Measurements from ENCODE around the gene FANCC. TPM values are rescaled to one million over a fixed set of nuclear protein-coding genes. Genes with fewer than 3 reads are reported as not detected.

FANCC gene
- total RNA-seq, 1 experiment from 2014 or later: 19.4 TPM

DNA sequence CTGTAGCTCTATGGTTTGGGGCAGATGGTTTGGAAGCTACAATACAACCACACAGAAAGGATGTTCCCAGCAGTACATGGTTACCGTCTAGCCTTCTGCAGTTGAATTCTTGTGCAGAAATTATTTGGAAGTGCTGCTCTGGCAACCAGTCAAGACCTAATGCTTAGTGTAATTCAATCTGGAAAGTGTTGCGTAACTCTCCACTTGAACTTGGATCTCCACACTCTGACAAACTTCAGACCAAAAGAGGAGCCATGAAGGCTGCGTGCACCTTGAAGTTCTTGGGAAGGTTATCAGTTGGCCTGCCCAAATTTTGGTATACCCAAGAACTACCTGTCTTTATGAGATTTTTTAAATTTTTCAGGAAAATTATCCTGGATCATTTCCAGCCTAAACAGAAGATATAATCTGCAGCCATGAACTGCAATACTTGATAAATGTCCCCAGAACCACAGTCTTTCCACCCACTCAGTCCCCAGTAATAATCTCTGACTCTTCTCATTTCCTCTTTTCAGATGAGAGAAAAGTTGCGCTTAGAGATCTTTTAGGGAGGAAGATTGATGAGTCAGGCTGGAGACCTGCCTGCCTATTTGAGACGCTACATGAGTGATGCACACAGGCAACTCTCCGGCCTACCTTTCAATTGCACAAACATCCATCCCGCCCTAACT, 159.9 kb downstream of the FANCC start:
- Histone ChIP-seq H3K27me3 (ENCODE audit: insufficient read depth, low read length) (no peaks in the 10 kb centered on the region), H3K4me1 (ENCODE audit: control insufficient read depth in 1 of 2, insufficient read depth in 2 of 2, low read length in 2 of 2) (peaks cover 0 to 6% of the 10 kb centered on the region in 2 experiments; a peak in 1 of 4 replicates), H3K27ac (ENCODE audit: low read depth, low read length) (no peak overlapping the region), H3K4me2 (ENCODE audit: low read length) (no peak overlapping the region), H3K9me2 (ENCODE audit: insufficient read depth) (no peaks in the 10 kb centered on the region), H2AFZ (ENCODE audit: low read depth, low read length, poor library complexity, severe bottlenecking) (no peak overlapping the region), H3K9me3 (ENCODE audit: control insufficient read depth in 1 of 2, insufficient read depth in 1 of 2, low read depth in 1 of 2, low read length in 2 of 2) (no peaks in the 10 kb centered on the region), H3K9ac (ENCODE audit: low read length) (no peak overlapping the region), H4K20me1 (ENCODE audit: insufficient read depth) (no peaks in the 10 kb centered on the region), H3K4me3 (replicated peaks in 1 of 2; ENCODE audit: low read depth in 1 of 2, low read length in 2 of 2) (no peak overlapping the region), H3K36me3 (ENCODE audit: control insufficient read depth in 1 of 2, insufficient read depth in 2 of 2, low read length in 2 of 2) (no peaks in the 10 kb centered on the region), H3K79me2 (ENCODE audit: insufficient read depth, low read length) (no peaks in the 10 kb centered on the region)
- POLR2A ChIA-PET: no interaction called here
- intact Hi-C loops (cut with micrococcal nuclease): no loop called here
- CTCF ChIA-PET: interaction anchor here (1.8 kb wide), 1 partner anchor 10 kb away, joined by 6 read pairs; no protein-coding TSS in a partner anchor
- RAD21 ChIA-PET (ENCODE audit: low non-redundant PET in 1 of 2, low total read pairs in 2 of 2, uncharacterized antibody in 2 of 2, unreplicated experiment in 2 of 2): no interaction called here
- BruUV-seq (replicated peaks): no TSS peak
- TF ChIP-seq POLR2AphosphoS5 (IDR thresholded peaks at IDR 0.05; ENCODE audit: low read depth, low read length) (no peak), YY1 (IDR thresholded peaks at IDR 0.05; ENCODE audit: extremely low read depth, insufficient replicate concordance, low read depth, low read length) (no peak), CEBPB (IDR thresholded peaks at IDR 0.05; ENCODE audit: low read depth) (peak; percentile 57)
- TF ChIP-seq, protein P1, sequence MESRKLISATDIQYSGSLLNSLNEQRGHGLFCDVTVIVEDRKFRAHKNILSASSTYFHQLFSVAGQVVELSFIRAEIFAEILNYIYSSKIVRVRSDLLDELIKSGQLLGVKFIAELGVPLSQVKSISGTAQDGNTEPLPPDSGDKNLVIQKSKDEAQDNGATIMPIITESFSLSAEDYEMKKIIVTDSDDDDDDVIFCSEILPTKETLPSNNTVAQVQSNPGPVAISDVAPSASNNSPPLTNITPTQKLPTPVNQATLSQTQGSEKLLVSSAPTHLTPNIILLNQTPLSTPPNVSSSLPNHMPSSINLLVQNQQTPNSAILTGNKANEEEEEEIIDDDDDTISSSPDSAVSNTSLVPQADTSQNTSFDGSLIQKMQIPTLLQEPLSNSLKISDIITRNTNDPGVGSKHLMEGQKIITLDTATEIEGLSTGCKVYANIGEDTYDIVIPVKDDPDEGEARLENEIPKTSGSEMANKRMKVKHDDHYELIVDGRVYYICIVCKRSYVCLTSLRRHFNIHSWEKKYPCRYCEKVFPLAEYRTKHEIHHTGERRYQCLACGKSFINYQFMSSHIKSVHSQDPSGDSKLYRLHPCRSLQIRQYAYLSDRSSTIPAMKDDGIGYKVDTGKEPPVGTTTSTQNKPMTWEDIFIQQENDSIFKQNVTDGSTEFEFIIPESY (IDR thresholded peaks at IDR 0.05; ENCODE audit: extremely low read depth, insufficient replicate concordance, low read length): no peak
- TF ChIP-seq, protein P2, sequence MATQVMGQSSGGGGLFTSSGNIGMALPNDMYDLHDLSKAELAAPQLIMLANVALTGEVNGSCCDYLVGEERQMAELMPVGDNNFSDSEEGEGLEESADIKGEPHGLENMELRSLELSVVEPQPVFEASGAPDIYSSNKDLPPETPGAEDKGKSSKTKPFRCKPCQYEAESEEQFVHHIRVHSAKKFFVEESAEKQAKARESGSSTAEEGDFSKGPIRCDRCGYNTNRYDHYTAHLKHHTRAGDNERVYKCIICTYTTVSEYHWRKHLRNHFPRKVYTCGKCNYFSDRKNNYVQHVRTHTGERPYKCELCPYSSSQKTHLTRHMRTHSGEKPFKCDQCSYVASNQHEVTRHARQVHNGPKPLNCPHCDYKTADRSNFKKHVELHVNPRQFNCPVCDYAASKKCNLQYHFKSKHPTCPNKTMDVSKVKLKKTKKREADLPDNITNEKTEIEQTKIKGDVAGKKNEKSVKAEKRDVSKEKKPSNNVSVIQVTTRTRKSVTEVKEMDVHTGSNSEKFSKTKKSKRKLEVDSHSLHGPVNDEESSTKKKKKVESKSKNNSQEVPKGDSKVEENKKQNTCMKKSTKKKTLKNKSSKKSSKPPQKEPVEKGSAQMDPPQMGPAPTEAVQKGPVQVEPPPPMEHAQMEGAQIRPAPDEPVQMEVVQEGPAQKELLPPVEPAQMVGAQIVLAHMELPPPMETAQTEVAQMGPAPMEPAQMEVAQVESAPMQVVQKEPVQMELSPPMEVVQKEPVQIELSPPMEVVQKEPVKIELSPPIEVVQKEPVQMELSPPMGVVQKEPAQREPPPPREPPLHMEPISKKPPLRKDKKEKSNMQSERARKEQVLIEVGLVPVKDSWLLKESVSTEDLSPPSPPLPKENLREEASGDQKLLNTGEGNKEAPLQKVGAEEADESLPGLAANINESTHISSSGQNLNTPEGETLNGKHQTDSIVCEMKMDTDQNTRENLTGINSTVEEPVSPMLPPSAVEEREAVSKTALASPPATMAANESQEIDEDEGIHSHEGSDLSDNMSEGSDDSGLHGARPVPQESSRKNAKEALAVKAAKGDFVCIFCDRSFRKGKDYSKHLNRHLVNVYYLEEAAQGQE (IDR thresholded peaks at IDR 0.05; ENCODE audit: low read depth): no peak
- no peak for DNase-seq (ENCODE audit: low read depth, low spot score)
- no peak for ATAC-seq
